MM.1S (cell line): ENCODE results near the gene ZNF486.

Source experiments
- DNase-seq: peaks from one replicate; pipeline ENCODE4 v3.0.0-alpha.2; 2015
- H2AFZ ChIP-seq: fragments of 300-600 bp; sonication (generic); 2 replicates; pipeline ENCODE4 v1.6.0; 2016; ENCODE audit warnings: antibody characterized with exemption, low read length
- H3F3A ChIP-seq: fragments of 300-600 bp; sonication (generic); 2 replicates; pipeline ENCODE4 v1.6.1; 2016; ENCODE audit warnings: mild to moderate bottlenecking, antibody characterized with exemption, low read length, moderate library complexity, mixed read lengths; ENCODE audit not compliant: insufficient read depth
- H3K27ac ChIP-seq: fragments of 300-600 bp; sonication (generic); 2 replicates; pipeline ENCODE4 v1.5.1; 2016; ENCODE audit warnings: mild to moderate bottlenecking, low read length
- H3K27me3 ChIP-seq: fragments of 300-600 bp; sonication (generic); replicated peaks from 2 replicates; pipeline ENCODE4 v1.6.0; 2016; ENCODE audit warnings: low read length; ENCODE audit not compliant: insufficient read depth
- H3K36me3 ChIP-seq: fragments of 300-600 bp; sonication (generic); replicated peaks from 2 replicates; pipeline ENCODE4 v1.6.1; 2016; ENCODE audit warnings: mild to moderate bottlenecking, low read length, mixed read lengths; ENCODE audit not compliant: insufficient read depth
- H3K4me1 ChIP-seq: fragments of 300-600 bp; sonication (generic); 2 replicates; pipeline ENCODE4 v1.6.1; 2016; ENCODE audit warnings: low read length, mixed read lengths
- H3K4me2 ChIP-seq: fragments of 300-600 bp; sonication (generic); 2 replicates; pipeline ENCODE4 v1.6.0; 2016; ENCODE audit warnings: low read depth, low read length
- H3K4me3 ChIP-seq: fragments of 300-600 bp; sonication (generic); 2 replicates; pipeline ENCODE4 v1.5.1; 2016; ENCODE audit warnings: low read length, mixed read lengths
- H3K79me2 ChIP-seq: fragments of 300-600 bp; sonication (generic); 2 replicates; pipeline ENCODE4 v1.6.1; 2016; ENCODE audit warnings: mixed run types, low read length, mixed read lengths
- H3K9ac ChIP-seq: fragments of 300-600 bp; sonication (generic); 2 replicates; pipeline ENCODE4 v1.6.1; 2016; ENCODE audit warnings: low read length, mixed read lengths
- H3K9me2 ChIP-seq: fragments of 300-600 bp; sonication (generic); replicated peaks from 2 replicates; pipeline ENCODE4 v1.6.1; 2016; ENCODE audit warnings: mild to moderate bottlenecking, low read length, mixed read lengths; ENCODE audit not compliant: insufficient read depth
- H3K9me3 ChIP-seq: fragments of 300-600 bp; sonication (generic); replicated peaks from 2 replicates; pipeline ENCODE4 v1.6.1; 2016; ENCODE audit warnings: mild to moderate bottlenecking, low read length, mixed read lengths; ENCODE audit not compliant: insufficient read depth
- H4K20me1 ChIP-seq: fragments of 300-600 bp; sonication (generic); 2 replicates; pipeline ENCODE4 v1.6.1; 2016; ENCODE audit warnings: mild to moderate bottlenecking, low read length, moderate library complexity, mixed read lengths; ENCODE audit not compliant: insufficient read depth
- EZH2 ChIP-seq: fragments of 300-600 bp; sonication (generic); optimal IDR thresholded peaks from 2 replicates; pipeline ENCODE3; 2017; ENCODE audit warnings: low read depth, mild to moderate bottlenecking, antibody characterized with exemption, low read length, mixed read lengths
- EZH2phosphoT487 ChIP-seq: fragments of 300-600 bp; sonication (generic); IDR thresholded peaks from 2 replicates; pipeline ENCODE4 v1.6.1; 2018; ENCODE audit warnings: antibody characterized with exemption, low read length
- TF ChIP-seq, protein P1 (sequence below): fragments of 300-600 bp; sonication (generic); IDR thresholded peaks from 2 replicates; pipeline ENCODE4 v1.5.1; 2016; ENCODE audit warnings: antibody characterized with exemption, low read length, mixed read lengths

ZNF486 gene

DNA sequence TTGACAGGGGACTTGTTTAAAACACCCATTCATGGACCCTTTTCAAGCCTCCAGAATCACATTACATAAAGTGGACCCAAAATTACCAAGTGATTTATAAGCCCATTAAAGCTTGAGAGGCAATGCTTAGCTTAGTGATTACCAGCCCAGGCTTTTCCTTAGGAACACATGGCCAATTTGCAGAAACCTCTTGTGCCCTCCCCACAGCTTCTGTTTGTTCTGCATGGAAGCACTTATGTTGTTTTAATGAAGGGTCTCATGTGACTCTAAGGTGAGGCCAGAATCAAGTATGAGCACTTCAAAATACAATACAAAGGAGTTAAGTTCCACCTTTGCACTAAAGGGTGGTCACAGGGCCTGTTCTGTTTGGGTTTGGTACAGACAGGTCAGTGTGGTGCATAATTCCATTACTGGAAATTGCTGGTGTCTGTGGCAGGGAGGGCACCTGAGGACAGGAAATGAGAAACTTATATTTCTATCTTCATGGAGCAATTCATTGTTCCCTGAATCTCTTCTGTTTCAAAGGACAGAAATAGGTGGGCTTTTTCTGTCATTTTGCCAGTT lies 15.3 kb downstream of the ZNF486 start:
- no peak for DNase-seq
- no peak overlapping the region for H3K27ac ChIP-seq
- no peaks in the 10 kb centered on the region for H3K27me3 ChIP-seq
- no peaks in the 10 kb centered on the region for H3K9me3 ChIP-seq
- H3K4me1 ChIP-seq, result no peaks in the 10 kb centered on the region
- TF ChIP-seq EZH2 (no peak), EZH2phosphoT487 (no peak)
- TF ChIP-seq, protein P1, sequence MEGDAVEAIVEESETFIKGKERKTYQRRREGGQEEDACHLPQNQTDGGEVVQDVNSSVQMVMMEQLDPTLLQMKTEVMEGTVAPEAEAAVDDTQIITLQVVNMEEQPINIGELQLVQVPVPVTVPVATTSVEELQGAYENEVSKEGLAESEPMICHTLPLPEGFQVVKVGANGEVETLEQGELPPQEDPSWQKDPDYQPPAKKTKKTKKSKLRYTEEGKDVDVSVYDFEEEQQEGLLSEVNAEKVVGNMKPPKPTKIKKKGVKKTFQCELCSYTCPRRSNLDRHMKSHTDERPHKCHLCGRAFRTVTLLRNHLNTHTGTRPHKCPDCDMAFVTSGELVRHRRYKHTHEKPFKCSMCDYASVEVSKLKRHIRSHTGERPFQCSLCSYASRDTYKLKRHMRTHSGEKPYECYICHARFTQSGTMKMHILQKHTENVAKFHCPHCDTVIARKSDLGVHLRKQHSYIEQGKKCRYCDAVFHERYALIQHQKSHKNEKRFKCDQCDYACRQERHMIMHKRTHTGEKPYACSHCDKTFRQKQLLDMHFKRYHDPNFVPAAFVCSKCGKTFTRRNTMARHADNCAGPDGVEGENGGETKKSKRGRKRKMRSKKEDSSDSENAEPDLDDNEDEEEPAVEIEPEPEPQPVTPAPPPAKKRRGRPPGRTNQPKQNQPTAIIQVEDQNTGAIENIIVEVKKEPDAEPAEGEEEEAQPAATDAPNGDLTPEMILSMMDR, result no peak
- no peak overlapping the region for H2AFZ ChIP-seq
- no peaks in the 10 kb centered on the region for H3F3A ChIP-seq
- no peaks in the 10 kb centered on the region for H3K36me3 ChIP-seq
- no peaks in the 10 kb centered on the region for H3K79me2 ChIP-seq
- H3K4me2 ChIP-seq, result no peak overlapping the region
- no peak overlapping the region for H3K4me3 ChIP-seq
- no peaks in the 10 kb centered on the region for H4K20me1 ChIP-seq
- no peak overlapping the region for H3K9ac ChIP-seq
- no peaks in the 10 kb centered on the region for H3K9me2 ChIP-seq

DNA sequence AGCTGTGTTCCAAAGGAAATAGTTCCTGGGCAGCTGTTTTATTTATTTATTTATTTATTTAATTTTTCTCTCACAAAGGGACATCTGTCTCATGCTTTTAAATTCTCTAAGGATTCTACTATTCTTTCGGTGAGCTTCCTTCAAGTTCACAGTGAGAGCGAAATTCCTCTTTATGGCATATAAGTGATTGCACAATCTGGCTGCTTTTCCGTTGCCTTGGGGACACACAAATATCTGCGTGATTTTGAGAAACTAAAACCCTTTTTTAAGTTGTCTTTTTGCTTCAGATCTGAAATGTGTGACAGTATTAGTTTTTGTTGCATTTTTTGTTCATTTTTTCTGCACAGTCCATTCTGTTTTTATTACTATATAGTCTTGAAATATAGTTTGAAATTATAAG lies 19.2 kb downstream of the ZNF486 start:
- no peaks in the 10 kb centered on the region for H3K36me3 ChIP-seq
- H3K27ac ChIP-seq, result no peak overlapping the region
- H3K9me3 ChIP-seq, result no peaks in the 10 kb centered on the region
- no peak overlapping the region for H3K4me3 ChIP-seq
- no peaks in the 10 kb centered on the region for H3K4me1 ChIP-seq
- H2AFZ ChIP-seq, result no peak overlapping the region
- no peak for DNase-seq
- no peak for TF ChIP-seq EZH2phosphoT487
- TF ChIP-seq EZH2, result no peak
- TF ChIP-seq, protein P1, result no peak
- no peaks in the 10 kb centered on the region for H3K79me2 ChIP-seq
- H3K4me2 ChIP-seq, result no peak overlapping the region
- no peaks in the 10 kb centered on the region for H3K9me2 ChIP-seq
- no peaks in the 10 kb centered on the region for H3K27me3 ChIP-seq
- no peak overlapping the region for H3K9ac ChIP-seq
- no peaks in the 10 kb centered on the region for H4K20me1 ChIP-seq
- H3F3A ChIP-seq, result no peaks in the 10 kb centered on the region

DNA sequence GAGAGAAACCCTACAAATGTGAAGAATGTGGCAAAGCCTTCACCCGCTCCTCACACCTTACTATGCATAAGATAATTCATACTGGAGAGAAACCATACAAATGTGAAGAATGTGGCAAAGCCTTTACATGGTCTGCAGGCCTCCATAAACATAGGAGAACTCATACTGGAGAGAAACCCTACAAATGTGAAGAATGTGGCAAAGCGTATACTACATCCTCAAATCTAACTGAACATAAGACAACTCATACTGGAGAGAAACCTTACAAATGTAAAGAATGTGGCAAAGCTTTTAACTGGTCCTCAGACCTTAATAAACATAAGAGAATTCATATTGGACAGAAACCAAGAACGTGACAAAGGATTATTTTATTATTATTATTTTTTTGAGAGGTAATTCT lies 30.7 kb downstream of the ZNF486 start:
- Histone ChIP-seq H3K27ac (no peak overlapping the region), H4K20me1 (no peaks in the 10 kb centered on the region), H3K9ac (no peak overlapping the region), H2AFZ (no peak overlapping the region), H3K4me3 (no peak overlapping the region), H3K27me3 (no peaks in the 10 kb centered on the region), H3K36me3 (no peaks in the 10 kb centered on the region), H3K4me1 (no peaks in the 10 kb centered on the region), H3F3A (no peaks in the 10 kb centered on the region), H3K4me2 (no peak overlapping the region), H3K79me2 (no peaks in the 10 kb centered on the region), H3K9me3 (no peaks in the 10 kb centered on the region), H3K9me2 (no peaks in the 10 kb centered on the region)
- TF ChIP-seq EZH2phosphoT487 (no peak), EZH2 (no peak)
- TF ChIP-seq, protein P1, result no peak
- no peak for DNase-seq
